Sigmoid colon (tissue), 7 donors: Measurements from ENCODE around the gene SEC14L5. TPM values are rescaled to one million over a fixed set of nuclear protein-coding genes. Genes with fewer than 3 reads are reported as not detected.

Experiments
- DNase-seq: peaks from one replicate; pipeline ENCODE4 v3.0.0-alpha.2; 2019
- H3K27ac ChIP-seq, 4 donors: fragments of 200-600 bp; sonication (generic); one replicate each; pipeline ENCODE4 v1.5.1; 2016 to 2019; ENCODE audit warnings: mild to moderate bottlenecking in 1 of 4
- H3K27me3 ChIP-seq, 3 donors: fragments of 200-600 bp; sonication (generic); one replicate each; pipeline ENCODE4 v1.5.1; 2019; ENCODE audit warnings: mild to moderate bottlenecking in 1 of 3
- H3K36me3 ChIP-seq, 4 donors: fragments of 200-600 bp; sonication (generic); one replicate each; pipeline ENCODE4 v1.5.1; 2016 to 2019
- H3K4me1 ChIP-seq, 4 donors: fragments of 200-600 bp; sonication (generic); one replicate each; pipeline ENCODE4 v1.5.1; 2017 to 2019
- H3K4me3 ChIP-seq, 4 donors: fragments of 200-600 bp; sonication (generic); one replicate each; pipeline ENCODE4 v1.5.1; 2017 to 2019; ENCODE audit warnings: mild to moderate bottlenecking in 2 of 4, moderate library complexity in 1 of 4
- H3K9me3 ChIP-seq, 4 donors: fragments of 200-600 bp in 3 of 4; sonication (generic) in 3 of 4; one replicate each; pipeline versions ENCODE4 v1.5.1 to v1.6.1; 2013 to 2019
- CTCF ChIP-seq, 4 experiments: fragments of 450-650 bp in 3 of 4; fragments of 200-600 bp in 1 of 4; IDR thresholded peaks; one replicate each; pipeline ENCODE4 v1.5.1; 2016 to 2019; ENCODE audit warnings: antibody characterized with exemption in 4 of 4, mild to moderate bottlenecking in 3 of 4, moderate library complexity in 2 of 4
- EP300 ChIP-seq, 4 donors: sonication (generic); formaldehyde crosslinking; IDR thresholded peaks; one replicate each; pipeline ENCODE4 v1.6.1; 2017; ENCODE audit warnings: antibody characterized with exemption in 4 of 4
- POLR2A ChIP-seq, 2 donors: fragments of 450-650 bp; IDR thresholded peaks; one replicate each; pipeline ENCODE4 v1.6.1; 2016; ENCODE audit warnings: antibody characterized with exemption in 2 of 2, mild to moderate bottlenecking in 2 of 2, moderate library complexity in 2 of 2
- POLR2AphosphoS5 ChIP-seq, 4 donors: sonication (generic); formaldehyde crosslinking; IDR thresholded peaks; one replicate each; pipeline ENCODE4 v1.6.1; 2017; ENCODE audit warnings: antibody characterized with exemption in 4 of 4
- WGBS, 2 donors: extraction: QIAGEN DNeasy Blood & Tissue Kit; methylation state at CpG; one replicate each; pipeline ENCODE4 v1.1.7; 2013; 5-methylcytosine and 5-hydroxymethylcytosine counted together
- intact Hi-C: fragments of 100-400 bp; cut with DNase I; formaldehyde crosslinking; loops from one replicate; pipeline ENCODE4 v1.15.1; 2023
- polyA plus RNA-seq, 3 donors: library from polyadenylated mRNA; stranded (reverse); fragments of 200-250 nt; gene quantifications; one replicate each; pipeline ENCODE4 v1.2.3, GENCODE V29; 2013
- total RNA-seq, 4 donors: library from RNA; depleted of rRNA; stranded (reverse); fragments of >200 nt; gene quantifications; one replicate each; pipeline ENCODE4 v1.1.0, GENCODE V29; 2016
- donor health status: healthy with polysubstance abuse.
- donor health status: Bipolar disorder and iron deficiency.
- donor health status: healthy.

SEC14L5 gene
- total and polyA plus RNA-seq, 7 donors, result under 0.01 to 2.5 (median 0.46) TPM

- DNase-seq, result no peak
- Histone ChIP-seq H3K27ac (no peak overlapping the region), H3K9me3 (no peaks in the 10 kb centered on the region), H3K27me3 (no peaks in the 10 kb centered on the region), H3K4me1 (no peaks in the 10 kb centered on the region), H3K4me3 (no peak overlapping the region), H3K36me3 (no peaks in the 10 kb centered on the region)
- WGBS, 2 donors, result 81 to 87% methylated on average over 3 of the region's 3 CpGs
- TF ChIP-seq CTCF (IDR thresholded peaks at IDR 0.05) (no peak), POLR2AphosphoS5 (IDR thresholded peaks at IDR 0.05) (no peak)
- intact Hi-C loops, result no loop called here
Observed at GRCh38 chr16:5002699-5003143, 44.6 kb downstream of the SEC14L5 start.

- H3K27ac ChIP-seq, result no peak overlapping the region
- H3K4me1 ChIP-seq, result no peaks in the 10 kb centered on the region
- no peaks in the 10 kb centered on the region for H3K9me3 ChIP-seq
- intact Hi-C loops, result no loop called here
- 88 to 92% methylated on average over 12 of the region's 12 CpGs for WGBS, 2 donors
- TF ChIP-seq EP300 (IDR thresholded peaks at IDR 0.05) (no peak), POLR2AphosphoS5 (IDR thresholded peaks at IDR 0.05) (no peak), CTCF (IDR thresholded peaks at IDR 0.05) (no peak), POLR2A (IDR thresholded peaks at IDR 0.05) (no peak)
- H3K27me3 ChIP-seq, result no peaks in the 10 kb centered on the region
- DNase-seq, result no peak
- no peak overlapping the region for H3K4me3 ChIP-seq
- no peaks in the 10 kb centered on the region for H3K36me3 ChIP-seq
Observed at GRCh38 chr16:5003211-5003610, 45.1 kb downstream of the SEC14L5 start.

GRCh38 chr16:5003828-5004227 lies 45.7 kb downstream of the SEC14L5 start:
- Histone ChIP-seq H3K27ac (no peak overlapping the region), H3K4me3 (no peak overlapping the region), H3K36me3 (no peaks in the 10 kb centered on the region), H3K4me1 (no peaks in the 10 kb centered on the region), H3K27me3 (no peaks in the 10 kb centered on the region), H3K9me3 (no peaks in the 10 kb centered on the region)
- TF ChIP-seq POLR2AphosphoS5 (IDR thresholded peaks at IDR 0.05) (no peak), EP300 (IDR thresholded peaks at IDR 0.05) (no peak), POLR2A (IDR thresholded peaks at IDR 0.05) (no peak), CTCF (IDR thresholded peaks at IDR 0.05) (no peak)
- no peak for DNase-seq
- 94% methylated on average over 10 of the region's 10 CpGs for WGBS, 2 donors
- intact Hi-C loops, result no loop called here

GRCh38 chr16:5004311-5004710 lies 46.2 kb downstream of the SEC14L5 start:
- Histone ChIP-seq H3K27ac (no peak overlapping the region), H3K9me3 (no peaks in the 10 kb centered on the region), H3K27me3 (no peaks in the 10 kb centered on the region), H3K4me1 (no peaks in the 10 kb centered on the region), H3K36me3 (no peaks in the 10 kb centered on the region), H3K4me3 (no peak overlapping the region)
- no peak for DNase-seq
- WGBS, 2 donors, result 71 to 78% methylated on average over 5 of the region's 5 CpGs
- intact Hi-C loops, result no loop called here
- no peak for TF ChIP-seq CTCF (IDR thresholded peaks at IDR 0.05)
- no peak for TF ChIP-seq POLR2A (IDR thresholded peaks at IDR 0.05)
- TF ChIP-seq POLR2AphosphoS5 (IDR thresholded peaks at IDR 0.05), result no peak
- TF ChIP-seq EP300 (IDR thresholded peaks at IDR 0.05), result no peak

GRCh38 chr16:5005916-5006315 lies 47.8 kb downstream of the SEC14L5 start:
- Histone ChIP-seq H3K36me3 (no peaks in the 10 kb centered on the region), H3K9me3 (no peaks in the 10 kb centered on the region), H3K4me1 (no peaks in the 10 kb centered on the region), H3K27me3 (no peaks in the 10 kb centered on the region), H3K4me3 (no peak overlapping the region), H3K27ac (no peak overlapping the region)
- 60 to 94% methylated on average over 4 of the region's 4 CpGs for WGBS, 2 donors
- DNase-seq, result no peak
- intact Hi-C loops, result no loop called here
- TF ChIP-seq EP300 (IDR thresholded peaks at IDR 0.05), result no peak
- TF ChIP-seq POLR2A (IDR thresholded peaks at IDR 0.05), result no peak
- no peak for TF ChIP-seq CTCF (IDR thresholded peaks at IDR 0.05)
- TF ChIP-seq POLR2AphosphoS5 (IDR thresholded peaks at IDR 0.05), result no peak
